GM19025 (cell line): ENCODE measurements around the gene SAYSD1.

Experiments
- ATAC-seq: cut with Tn5 transposase; IDR thresholded peaks from one replicate; pipeline ENCODE4 v1.9.1; 2021; ENCODE audit warnings: mild to moderate bottlenecking, low read depth, moderate library complexity; ENCODE audit not compliant: unreplicated experiment

SAYSD1 gene

DNA sequence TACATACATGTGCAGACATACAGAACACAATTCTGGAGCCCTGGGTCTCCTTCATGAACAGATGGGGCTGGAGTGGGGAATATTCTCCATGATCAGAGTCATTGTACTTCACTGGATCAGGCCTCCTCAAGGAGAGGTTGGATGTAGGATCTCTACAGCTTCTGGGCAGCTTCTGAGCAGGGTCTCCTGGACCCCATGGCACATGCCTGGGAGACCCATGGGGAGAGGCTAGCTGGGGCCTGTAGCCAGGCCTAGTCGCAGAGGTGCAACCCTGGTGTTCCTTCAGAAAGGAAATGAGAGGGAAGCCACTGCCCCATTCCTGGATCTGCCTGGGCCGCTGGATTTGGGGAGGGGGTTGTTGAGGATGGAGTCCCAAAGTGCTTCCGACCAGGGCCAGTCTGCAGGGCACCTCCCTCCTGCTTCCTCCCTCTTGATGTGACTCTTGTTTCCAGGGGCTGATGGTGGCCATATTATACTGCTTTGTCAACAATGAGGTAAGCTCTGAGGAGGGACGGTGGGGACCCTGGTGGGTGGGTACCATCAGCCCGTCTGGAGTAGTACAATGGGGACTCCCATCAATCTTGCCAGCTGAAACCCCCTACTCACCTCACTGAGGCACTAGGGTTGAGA lies 34.6 kb downstream of the SAYSD1 start:
- ATAC-seq: no peak

- ATAC-seq: no peak
Observed at GRCh38 chr6:39079197-39080125, 35.5 kb downstream of the SAYSD1 start.

DNA sequence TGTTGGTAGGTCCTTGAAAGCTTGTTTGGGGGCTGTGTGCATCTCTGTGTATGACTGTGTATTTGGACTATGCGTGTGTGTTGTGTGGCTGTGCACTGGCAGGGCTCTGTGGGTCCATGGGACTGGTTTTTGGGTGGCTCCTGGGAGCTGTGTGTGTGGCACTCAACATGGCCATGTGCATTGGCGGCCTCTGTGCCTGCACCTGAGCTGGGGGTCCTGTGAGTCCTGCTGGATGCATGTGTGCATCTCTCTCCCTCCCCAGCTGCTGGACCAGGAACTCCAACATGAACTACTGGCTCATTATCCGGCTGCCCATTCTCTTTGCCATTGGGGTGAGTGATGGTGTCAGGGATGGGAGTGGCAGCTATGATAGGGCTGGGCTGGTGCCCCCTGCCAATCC lies 36.3 kb downstream of the SAYSD1 start:
- ATAC-seq: no peak

DNA sequence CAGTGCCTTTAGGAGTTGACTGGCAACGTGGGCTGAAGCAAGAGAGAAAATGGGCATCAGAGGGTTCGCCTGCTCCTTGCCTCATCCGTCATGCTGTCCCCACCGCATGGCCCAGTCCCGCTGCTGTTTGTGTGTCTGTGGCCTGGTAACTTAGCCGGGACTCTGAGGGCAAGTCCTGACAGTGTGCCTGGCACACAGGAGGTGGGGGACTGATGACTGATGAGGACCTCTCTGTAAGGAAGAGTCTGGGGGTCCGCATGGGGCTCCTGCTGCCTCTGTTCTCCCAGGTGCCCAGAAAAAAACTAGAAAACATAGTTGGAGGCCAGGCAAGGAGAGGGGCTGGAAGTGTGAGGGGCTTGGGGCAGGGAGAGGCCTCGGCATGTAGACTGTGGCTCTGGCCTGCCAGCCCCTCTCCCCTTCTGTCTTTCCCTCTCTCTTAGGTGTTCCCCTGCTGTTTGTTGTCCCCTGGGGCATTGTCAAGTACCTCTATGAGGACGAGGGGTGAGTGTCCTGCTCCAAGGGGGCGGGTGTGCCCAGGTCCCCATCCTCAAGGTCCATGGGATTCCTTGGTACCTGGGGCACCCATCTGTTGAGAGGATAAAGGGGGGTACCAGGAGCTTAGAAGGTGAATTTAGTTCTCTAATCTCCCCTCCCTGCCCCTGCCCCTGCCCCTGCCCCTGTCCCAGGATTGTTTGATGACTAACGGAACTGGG lies 36.9 kb downstream of the SAYSD1 start:
- no peak for ATAC-seq

DNA sequence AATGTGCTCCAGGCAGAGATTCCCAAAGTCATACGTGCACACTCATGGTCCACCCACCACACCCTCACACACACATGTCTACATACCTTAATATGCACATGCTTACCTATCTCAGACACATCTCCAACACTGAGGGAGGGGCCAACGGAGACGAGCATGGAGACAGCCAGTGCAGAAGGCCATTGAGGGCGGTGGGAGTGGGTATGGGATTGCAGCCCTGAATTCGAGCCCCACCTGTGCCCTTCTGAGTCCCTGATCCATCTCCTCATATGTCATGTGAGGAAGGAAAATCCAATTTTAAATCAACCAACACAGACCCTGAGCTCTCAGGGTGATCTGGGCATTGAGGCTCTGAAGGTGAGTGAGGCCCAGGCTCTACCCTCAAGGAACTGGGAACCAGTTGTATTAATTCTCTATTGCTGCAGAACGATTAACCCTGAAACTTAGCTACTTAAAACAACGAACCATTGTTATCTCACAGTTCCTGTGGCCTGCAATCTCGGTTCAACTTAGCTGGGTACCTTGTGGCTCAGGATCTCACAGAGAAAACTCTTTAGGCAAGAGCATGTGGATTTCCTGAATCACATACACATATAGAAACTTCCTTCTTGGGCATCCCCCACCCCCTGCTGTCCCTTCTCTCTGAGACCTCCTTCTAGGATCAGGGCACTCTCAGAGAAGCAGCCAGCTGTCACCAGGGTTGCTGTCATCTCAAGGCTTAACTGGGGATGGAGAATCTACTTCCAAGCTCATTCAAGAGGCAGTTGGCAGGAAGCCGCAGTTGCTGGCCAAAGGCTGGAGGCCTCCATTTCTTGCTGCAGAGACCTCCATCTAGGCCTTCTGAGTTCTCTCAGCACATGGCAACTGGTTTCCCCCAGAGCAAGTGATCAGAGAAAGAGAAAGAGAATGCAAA lies 38.1 kb downstream of the SAYSD1 start:
- no peak for ATAC-seq

DNA sequence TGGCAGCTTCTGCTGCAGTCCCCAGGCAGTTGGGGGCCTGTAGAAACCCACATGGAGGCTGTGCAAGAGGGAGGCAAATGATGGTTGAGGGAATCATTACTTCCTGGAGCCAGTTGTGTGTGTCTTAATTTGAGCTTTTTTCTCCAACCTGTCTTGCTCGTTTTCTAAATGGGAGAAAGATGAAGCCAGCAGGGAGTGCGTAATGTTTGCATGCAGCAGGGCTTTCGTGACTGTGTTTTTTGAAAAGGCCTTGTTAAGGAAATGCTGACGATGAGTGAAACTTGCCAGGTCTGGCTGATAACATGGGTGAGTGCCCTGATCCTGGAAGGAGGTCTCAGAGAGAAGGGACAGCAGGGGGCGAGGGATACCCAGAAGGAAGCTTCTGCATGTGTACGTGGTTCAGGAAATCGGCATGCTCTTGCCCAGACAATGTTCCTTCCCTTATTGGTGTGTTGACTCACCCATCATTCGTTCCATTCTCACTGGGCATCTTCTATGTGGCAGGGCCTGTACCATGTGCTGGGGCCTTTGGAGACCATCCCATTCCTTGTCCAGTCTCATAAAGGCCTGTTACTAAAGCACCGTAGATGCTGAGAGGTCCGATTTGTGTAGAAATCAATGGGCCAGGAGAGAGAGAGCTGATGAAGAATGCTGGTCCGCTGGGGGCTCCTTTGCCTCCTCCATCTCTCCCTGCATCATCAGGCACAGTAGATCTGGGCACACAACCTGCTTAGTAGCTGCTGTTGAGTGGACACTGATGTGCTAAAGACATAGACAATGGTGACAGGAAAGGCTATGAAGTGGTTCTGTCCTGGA lies 39.0 kb downstream of the SAYSD1 start:
- no peak for ATAC-seq

DNA sequence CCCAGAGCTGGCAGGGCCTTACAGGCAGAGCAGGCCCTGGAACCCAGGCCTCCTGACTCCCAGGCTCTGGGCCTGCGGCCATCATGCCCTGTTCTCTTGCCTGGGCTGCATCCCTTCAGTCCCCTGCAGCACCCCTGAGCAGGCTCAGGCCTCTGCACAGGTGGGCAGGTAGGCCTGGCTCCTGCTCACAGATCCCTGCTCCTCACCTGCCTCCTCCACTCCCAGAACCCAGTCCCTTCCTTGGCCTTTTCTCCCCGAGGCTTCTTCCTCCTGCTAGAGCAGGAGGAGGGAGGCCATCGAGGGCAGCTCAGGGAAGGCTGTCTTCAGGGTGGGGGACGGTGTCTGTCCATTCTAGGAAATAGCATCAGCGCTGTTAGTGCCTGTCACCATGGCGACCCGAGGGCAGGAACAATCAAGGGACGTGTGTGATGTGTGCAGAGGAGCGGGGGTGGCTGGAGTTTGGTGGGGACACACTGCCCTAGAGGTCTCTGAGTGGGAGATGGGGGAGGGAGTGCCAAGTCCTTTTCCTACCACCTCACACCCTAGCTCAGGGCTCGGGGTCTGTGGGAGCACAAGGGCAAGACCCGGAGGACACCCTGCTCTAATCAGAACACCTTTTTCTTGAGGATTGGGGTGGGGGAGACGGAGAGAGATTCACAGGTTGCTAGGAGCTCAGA lies 39.8 kb downstream of the SAYSD1 start:
- no peak for ATAC-seq

- no peak for ATAC-seq
Observed at GRCh38 chr6:39074486-39074885, 40.5 kb downstream of the SAYSD1 start.

- ATAC-seq: no peak
Observed at GRCh38 chr6:39073471-39074355, 41.3 kb downstream of the SAYSD1 start.

GRCh38 chr6:39072830-39073229 lies 42.2 kb downstream of the SAYSD1 start:
- no peak for ATAC-seq

GRCh38 chr6:39068391-39068790 lies 46.6 kb downstream of the SAYSD1 start:
- ATAC-seq: no peak

DNA sequence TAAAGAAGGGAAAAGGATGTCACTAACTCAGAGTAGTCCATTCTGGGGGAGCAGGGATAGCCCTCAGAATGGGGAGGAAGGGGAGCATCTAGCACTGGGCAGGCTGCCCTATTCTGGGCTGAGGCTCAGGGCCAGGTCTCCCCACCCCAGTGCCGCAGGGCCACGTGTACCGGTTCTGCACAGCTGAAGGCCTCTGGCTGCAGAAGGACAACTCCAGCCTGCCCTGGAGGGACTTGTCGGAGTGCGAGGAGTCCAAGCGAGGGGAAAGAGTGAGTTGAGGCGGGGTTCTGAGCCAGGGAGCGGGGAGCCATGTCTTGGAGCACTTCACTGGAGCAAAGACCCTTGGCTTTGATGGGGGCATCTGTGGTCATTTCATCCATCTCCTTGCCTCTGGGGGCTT lies 49.4 kb downstream of the SAYSD1 start:
- ATAC-seq: no peak

DNA sequence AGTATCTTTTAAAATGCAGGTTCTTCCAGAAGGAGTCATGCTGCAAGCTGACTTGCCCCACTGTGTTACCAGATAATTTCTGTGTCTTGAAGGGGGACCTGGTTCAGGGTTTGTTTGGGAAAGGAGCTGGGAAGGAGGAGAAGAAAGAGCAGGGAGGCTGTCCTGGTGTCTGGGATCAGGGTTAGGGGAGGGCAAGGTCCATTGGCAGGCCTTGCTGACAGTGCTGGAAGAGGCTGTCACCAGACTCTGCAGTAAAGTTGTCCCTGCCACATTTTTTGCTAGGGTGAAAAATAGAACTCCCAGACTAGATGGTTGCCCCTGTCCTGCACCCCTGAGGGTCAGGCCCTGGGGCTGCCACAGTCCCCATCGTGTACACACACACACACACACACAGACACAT lies 51.5 kb downstream of the SAYSD1 start:
- ATAC-seq: no peak

DNA sequence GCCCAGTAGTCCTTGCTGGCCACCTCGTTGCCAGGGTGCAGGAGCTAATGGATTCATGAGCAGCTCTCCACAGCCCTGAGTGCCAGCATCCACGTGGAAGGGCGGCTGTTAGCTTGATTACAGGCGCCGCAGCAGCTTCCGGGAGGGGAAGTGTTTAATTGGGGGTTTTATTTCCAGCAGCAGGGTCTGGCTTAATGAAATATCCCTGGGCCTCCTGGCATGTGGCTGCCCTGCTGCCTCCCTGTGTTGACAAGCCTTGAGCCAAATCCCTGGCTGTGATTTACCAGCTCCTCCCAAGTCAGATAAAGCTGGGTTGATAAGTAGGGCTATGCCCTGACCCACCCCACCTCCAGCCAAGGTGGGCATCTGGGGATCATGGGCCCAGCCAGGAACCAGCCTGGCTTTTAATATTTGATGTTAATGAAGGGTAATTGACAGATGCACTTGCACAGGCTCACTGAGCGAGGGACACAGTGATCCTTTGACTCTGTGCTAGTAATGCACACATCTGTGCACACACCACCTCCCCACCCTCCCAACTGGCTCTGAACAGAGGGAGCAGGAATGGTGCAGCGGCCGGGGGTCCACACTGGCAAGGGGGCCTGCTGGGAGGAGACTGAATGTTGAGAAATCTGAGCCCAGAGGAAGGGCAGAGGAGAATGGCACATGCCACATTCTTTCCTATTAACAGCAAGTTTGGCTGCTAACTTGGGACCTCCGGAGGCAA lies 52.8 kb downstream of the SAYSD1 start:
- ATAC-seq: no peak

GRCh38 chr6:39061588-39061987 lies 53.4 kb downstream of the SAYSD1 start:
- ATAC-seq: no peak

DNA sequence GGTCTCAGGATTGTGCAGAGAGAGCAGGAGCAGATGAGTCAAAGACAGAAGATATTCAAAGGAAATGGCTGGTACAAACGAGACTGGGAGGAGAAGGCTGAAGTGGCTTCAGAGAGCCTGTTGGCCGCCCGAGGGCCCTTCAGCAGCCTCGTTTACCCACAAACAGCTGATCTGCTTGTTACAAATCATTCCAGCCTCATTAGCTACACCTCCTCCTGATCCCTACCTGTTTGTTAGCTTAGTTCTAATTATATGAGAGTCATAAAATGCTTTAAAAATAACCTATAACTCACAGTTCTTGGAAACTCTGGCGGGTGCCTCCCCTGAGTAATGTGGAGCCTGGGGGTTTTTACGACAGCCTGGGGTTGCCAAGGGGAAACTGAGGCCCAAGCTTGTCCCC lies 53.8 kb downstream of the SAYSD1 start:
- ATAC-seq: no peak

GRCh38 chr6:39060467-39061160 lies 54.4 kb downstream of the SAYSD1 start:
- ATAC-seq: no peak
